ENCODE measurements around the gene ANKMY2. TPM values are rescaled to one million over a fixed set of nuclear protein-coding genes. Genes with fewer than 3 reads are reported as not detected.

Gene ANKMY2
- total RNA-seq, 1 donor from 2014 or later: 13.9 TPM

DNA sequence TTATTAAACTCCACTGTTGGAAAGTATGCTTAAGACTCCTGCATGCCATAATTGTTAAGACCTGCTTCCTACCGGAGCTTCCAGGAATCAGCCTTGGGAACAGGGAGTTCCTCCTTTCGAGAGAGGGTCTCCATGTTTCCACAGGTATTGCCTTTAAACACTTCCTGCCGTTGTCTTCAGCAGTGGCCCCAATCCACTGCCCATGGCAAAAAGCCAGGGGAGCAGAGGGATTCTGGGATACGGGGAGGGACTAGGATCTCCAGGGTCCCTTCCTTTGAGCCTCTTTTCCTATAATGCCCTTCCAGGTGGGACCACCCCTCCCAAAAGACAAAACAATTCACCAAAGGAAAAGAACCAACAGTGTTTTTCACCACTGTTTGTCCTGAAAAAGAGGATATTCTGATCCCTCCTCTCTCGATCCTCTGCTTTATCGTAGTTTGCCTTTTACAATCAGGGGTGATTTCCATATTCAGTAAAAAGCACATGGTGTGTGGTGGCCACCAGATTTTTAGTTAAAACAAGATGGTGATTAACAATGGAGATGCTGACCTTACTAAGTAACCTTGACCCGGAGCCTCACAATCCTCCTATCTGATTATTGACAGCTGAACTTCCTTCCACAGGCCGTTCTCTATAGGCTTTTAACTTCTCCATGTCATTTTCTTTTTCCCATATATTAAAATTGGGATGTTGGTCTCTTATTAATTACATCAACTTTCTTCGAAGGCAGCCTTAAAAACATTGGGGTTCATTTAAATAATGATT, 82.9 kb downstream of the ANKMY2 start:
- no peaks in the 10 kb centered on the region for H3K9me3 ChIP-seq
- intact Hi-C loops (cut with DNase I): loop anchor here (10.0 kb wide), 1 partner anchor 488 kb away; no protein-coding TSS in a partner anchor
- H3K27me3 ChIP-seq (ENCODE audit: low read depth): no peaks in the 10 kb centered on the region
- DNase-seq: no peak
- no peak overlapping the region for H3K27ac ChIP-seq
- no peak for ATAC-seq
- TF ChIP-seq, protein P1, sequence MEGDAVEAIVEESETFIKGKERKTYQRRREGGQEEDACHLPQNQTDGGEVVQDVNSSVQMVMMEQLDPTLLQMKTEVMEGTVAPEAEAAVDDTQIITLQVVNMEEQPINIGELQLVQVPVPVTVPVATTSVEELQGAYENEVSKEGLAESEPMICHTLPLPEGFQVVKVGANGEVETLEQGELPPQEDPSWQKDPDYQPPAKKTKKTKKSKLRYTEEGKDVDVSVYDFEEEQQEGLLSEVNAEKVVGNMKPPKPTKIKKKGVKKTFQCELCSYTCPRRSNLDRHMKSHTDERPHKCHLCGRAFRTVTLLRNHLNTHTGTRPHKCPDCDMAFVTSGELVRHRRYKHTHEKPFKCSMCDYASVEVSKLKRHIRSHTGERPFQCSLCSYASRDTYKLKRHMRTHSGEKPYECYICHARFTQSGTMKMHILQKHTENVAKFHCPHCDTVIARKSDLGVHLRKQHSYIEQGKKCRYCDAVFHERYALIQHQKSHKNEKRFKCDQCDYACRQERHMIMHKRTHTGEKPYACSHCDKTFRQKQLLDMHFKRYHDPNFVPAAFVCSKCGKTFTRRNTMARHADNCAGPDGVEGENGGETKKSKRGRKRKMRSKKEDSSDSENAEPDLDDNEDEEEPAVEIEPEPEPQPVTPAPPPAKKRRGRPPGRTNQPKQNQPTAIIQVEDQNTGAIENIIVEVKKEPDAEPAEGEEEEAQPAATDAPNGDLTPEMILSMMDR (IDR thresholded peaks at IDR 0.05): no peak
- peak overlapping the region; percentile 7 for H3K4me3 ChIP-seq
- H3K4me1 ChIP-seq: no peaks in the 10 kb centered on the region
- H3K36me3 ChIP-seq: no peaks in the 10 kb centered on the region

DNA sequence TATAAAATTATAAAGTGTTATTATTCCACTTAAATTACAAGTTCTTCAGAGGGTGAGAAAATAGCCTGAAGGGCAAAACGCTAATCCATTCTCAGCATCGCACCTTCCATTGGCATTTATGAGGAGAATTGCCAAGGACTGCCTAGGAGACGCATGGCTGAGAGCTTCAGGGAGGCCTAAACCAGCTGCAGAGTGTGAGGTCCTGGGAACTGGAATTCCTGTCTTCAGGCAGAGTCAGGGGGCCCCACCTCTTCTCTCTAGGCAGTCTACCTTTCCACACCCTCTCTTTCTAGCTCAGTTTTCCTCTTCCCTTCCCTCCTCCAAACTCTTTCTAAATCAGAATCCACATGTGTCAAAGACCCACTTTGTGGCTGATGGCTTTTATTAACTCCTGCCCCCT, 83.6 kb downstream of the ANKMY2 start:
- Histone ChIP-seq H3K36me3 (no peaks in the 10 kb centered on the region), H3K27ac (no peak overlapping the region), H3K27me3 (ENCODE audit: low read depth) (no peaks in the 10 kb centered on the region), H3K4me3 (no peak overlapping the region), H3K9me3 (no peaks in the 10 kb centered on the region), H3K4me1 (no peaks in the 10 kb centered on the region)
- ATAC-seq (no peak), DNase-seq (no peak)
- intact Hi-C loops (cut with DNase I): loop anchor here (10.0 kb wide), 1 partner anchor 487 kb away; no protein-coding TSS in a partner anchor
- TF ChIP-seq, protein P1 (IDR thresholded peaks at IDR 0.05): no peak

- no peaks in the 10 kb centered on the region for H3K36me3 ChIP-seq
- intact Hi-C loops (cut with DNase I): loop anchor here (10.0 kb wide), 1 partner anchor 485 kb away; no protein-coding TSS in a partner anchor
- TF ChIP-seq, protein P1 (IDR thresholded peaks at IDR 0.05): no peak
These were observed 85.9 kb downstream of the ANKMY2 start for GRCh38 chr7:16559497-16560179.

DNA sequence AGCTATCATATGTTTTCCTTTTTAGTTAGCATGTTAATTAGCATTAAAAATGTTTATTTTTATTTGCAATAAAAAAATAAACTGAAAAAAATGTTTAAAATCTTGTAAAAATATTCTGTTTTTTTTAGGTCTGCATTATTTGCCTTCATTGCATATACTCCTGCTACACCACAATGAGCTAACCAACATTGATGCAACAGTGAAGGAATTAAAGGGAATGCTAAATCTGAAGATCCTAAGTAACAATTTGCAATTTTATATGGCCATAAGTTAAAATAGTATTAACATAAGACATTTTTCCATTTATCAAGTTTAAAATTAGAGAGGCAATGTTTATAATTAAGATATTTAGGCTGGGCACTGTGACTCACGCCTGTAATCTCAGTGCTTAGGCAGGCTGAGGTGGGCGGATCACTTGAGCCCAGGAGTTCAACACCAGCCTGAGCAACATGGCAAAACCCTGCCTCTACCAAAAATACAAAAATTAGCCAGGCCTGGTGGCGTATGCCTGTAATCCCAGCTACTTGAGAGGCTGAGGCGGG, 86.7 kb downstream of the ANKMY2 start:
- DNase-seq (no peak), ATAC-seq (no peak)
- Histone ChIP-seq H3K36me3 (no peaks in the 10 kb centered on the region), H3K4me1 (no peaks in the 10 kb centered on the region), H3K27ac (no peak overlapping the region), H3K27me3 (ENCODE audit: low read depth) (no peaks in the 10 kb centered on the region), H3K9me3 (no peaks in the 10 kb centered on the region), H3K4me3 (no peak overlapping the region)
- intact Hi-C loops (cut with DNase I): no loop called here
- TF ChIP-seq, protein P1 (IDR thresholded peaks at IDR 0.05): no peak

More at GRCh38 chr7:16559497-16560179, 85.9 kb downstream of the ANKMY2 start:
- no peak for DNase-seq
- Histone ChIP-seq H3K4me3 (no peak overlapping the region), H3K4me1 (no peaks in the 10 kb centered on the region), H3K27me3 (ENCODE audit: low read depth) (no peaks in the 10 kb centered on the region), H3K9me3 (no peaks in the 10 kb centered on the region), H3K27ac (no peak overlapping the region)
- ATAC-seq: no peak

GRCh38 chr7:16556359-16556758, 89.2 kb downstream of the ANKMY2 start:
- Histone ChIP-seq H3K36me3 (no peaks in the 10 kb centered on the region), H3K27me3 (ENCODE audit: low read depth) (no peaks in the 10 kb centered on the region), H3K4me3 (no peak overlapping the region), H3K27ac (no peak overlapping the region), H3K4me1 (no peaks in the 10 kb centered on the region), H3K9me3 (no peaks in the 10 kb centered on the region)
- TF ChIP-seq, protein P1 (IDR thresholded peaks at IDR 0.05): no peak
- no peak for DNase-seq
- intact Hi-C loops (cut with DNase I): no loop called here
- ATAC-seq: no peak
